NCI-H1105 treated with DMSO at 0.1 percent for 48 hours (cell line): ENCODE data around the gene GLYAT.
A peak's percentile ranks its signal among the peaks of the same experiment; 100 is the strongest.
"Not testable (repeated sequence)": the region's sequence is repeated elsewhere in the genome, so short reads cannot be mapped to it uniquely, and the experiment has no call there.

ENCODE experiments used
- DNase-seq: peaks from one replicate; lab custom pipeline; 2025; lab: John Stamatoyannopoulos, UW

The GLYAT gene

DNA sequence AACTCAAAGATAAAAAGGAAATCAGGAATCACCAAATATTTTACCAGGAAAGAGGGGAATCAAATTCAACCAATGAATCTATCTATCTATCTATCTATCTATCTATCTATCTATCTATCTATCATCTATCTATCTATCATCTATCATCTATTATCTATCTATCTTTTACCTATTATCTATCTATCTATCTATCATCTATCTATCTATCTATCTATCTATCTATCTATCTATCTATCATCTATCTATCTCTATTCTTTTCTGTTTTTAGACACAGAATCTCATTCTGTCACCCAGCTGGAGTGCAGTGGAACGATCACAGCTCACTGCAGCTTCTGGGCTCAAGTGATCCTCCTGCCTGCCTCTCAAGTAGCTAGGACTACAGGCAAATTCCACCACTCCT, 54.2 kb downstream of the GLYAT start:
- DNase-seq: not testable (repeated sequence)

DNA sequence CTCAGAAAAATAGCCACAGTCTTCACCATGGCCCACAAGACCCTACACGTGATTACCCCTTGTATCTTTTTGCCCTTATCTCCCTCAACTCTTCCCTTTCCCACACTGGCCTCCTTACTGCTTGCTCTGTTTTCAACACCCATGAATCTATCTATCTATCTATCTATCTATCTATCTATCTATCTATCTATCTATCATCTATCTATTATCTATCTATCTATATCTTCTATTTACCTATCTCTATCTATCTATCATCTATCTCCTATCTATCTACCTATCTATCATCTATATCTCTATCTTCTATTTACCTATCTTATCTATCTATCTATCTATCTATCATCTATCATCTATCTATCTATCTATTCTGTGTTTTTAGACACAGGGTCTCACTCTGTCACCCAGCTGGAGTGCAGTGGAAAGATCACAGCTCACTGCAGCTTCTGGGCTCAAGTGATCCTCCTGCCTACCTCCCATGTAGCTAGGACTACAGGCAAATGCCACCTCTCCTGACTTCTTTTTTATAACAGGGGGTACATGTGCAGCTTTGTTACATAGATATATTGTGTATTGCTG, 55.1 kb downstream of the GLYAT start:
- no peak for DNase-seq

DNA sequence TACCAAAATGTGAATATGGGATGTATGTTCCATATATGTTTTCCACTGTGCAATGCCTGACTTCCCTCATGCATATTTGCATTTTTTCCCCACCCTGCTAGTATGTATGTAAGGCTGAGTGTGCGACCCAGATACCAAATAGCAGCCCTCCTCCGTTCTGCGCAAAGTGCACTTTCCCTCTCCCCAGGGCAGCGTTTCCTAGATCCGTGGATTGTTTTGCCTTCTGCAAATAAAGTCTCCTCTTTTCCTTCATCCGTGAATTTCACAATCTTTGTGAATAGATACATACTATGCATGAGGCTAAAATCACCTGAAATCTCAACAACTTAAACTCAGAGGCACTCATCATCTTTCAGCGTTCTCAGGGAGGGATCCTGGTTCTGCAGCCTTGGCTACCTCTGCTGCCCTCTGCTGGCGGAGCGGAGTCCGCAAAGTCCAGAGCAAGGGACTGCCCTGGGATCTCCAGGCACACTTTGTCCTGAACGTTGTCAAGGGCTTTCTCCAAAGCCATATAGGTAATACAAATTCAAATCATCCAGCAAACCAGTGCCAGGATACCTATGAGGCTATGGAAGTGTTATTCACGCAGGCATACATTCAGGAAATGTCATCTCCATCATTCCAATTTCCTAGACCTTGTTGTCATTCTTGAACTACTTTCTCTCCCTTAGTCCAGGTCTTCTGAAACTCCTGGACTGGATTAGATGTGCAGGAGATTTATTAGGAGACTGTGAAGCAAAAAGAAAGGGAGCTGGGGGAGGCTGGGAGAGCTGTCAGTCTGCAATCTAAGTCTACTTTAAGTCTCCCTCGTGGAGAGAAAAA, 56.2 kb downstream of the GLYAT start:
- peak; percentile 62 for DNase-seq

DNA sequence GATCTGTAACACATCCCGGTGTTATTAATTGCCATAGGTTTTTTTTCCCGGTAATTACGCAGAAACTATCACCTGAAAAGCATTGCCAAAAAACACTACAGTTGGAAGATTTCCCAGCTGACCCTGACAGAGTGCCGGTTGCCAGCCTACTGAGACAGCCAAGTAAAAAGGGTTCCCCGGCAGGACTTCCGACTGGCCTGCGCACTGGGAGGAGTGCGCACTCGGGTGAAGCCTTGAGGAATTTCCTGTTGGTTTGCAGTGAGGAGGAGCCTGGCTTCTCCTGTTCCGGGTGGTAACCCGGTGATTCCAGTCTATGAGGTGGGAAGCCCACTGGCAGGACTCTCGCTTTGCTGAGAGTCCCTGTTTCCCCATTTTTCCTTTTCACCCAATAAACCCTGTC, 57.1 kb downstream of the GLYAT start:
- peak; percentile 10 for DNase-seq

DNA sequence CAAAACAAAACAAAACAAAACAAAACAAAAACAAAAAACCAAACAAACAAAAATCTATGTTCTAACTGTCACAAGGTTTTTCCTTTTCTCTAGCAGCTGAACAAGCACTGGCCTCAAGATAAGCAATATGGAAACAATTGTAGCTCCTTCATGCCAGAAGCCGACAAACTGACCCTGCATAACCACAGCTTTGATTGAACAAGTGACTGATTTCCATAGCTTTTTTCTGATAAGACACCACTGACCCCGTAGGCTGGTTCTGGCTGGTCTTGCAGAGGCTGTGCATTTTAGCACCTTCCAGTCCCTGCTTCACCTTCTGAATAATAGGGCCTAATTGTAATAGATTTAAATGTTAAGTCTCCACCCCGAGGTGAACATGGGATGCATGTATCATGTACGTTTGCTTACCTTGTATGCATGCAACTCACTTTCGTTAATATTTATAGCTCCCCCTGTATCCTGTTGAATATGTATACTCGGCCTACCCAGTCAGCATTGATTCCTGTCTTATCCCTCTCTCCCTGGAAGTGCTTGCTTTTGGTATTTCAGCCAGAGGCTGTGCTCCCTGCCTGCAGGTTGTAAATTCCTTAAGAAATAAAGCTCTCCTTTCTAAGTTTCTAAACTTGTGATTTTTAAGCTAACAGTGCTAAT, 59.6 kb downstream of the GLYAT start:
- DNase-seq: no peak

DNA sequence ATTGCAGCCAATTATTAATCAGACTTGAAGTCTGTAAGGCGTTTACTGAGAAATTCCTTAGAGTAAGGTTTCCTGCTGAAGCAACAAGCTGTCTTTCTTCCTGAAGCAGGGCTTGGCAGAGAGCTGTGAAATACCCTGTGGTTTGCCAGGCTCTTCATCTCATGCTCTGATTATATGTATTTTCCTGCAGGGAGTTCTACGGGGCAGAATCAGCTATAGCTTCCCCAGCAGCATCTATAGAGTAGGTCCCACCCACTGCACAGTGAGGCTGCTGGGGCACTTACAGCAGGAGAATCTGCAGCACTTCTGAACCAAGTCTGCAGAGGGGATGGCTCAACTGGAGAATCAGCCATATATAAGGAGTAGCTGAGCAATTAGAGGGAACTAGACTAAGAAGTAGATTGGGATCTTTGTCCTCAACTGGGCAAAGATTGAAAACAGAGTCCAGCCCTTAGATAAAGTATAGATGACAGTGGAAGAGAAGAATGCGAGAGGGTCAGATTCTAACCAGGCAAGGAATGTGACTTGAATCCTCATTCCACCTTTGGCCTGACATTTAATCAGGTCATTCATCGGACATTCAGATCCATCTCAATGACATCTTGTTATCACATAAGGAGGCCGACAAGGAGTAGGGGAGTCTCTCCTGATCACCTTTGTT, 71.7 kb downstream of the GLYAT start:
- no peak for DNase-seq

DNA sequence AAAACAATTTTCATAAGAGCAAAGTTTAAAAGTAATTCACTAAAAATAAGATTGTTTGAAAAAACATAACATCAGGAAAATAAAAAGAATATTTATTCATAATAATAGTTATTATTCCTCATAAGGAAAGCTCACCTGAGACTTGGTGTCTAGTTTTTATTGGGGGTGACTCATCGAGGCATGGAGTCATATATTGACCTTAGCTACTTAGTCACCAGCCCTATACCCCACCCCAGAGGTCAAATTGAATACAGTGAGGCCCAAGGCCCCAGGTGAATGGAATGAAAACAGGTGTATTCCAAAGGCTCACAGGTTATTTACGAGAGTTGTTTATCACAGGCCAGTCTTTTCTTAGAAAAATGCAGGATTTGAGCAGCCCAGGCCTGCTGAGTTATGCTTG, 72.3 kb downstream of the GLYAT start:
- no peak for DNase-seq
